Measurements from ENCODE around the gene CORO2B. TPM values are rescaled to one million over a fixed set of nuclear protein-coding genes. Genes with fewer than 3 reads are reported as not detected.

Gene CORO2B
- total RNA-seq, 3 donors from 2014 or later = 1.3 to 4.7 (median 1.9) TPM

GRCh38 chr15:68627995-68628394, 49.2 kb downstream of the CORO2B start:
- no peaks in the 10 kb centered on the region for H3K9me3 ChIP-seq
- intact Hi-C loops (cut with DNase I, micrococcal nuclease) = no loop called here
- H3K4me1 ChIP-seq (ENCODE audit: low read depth) = no peaks in the 10 kb centered on the region
- DNase-seq (no peak), ATAC-seq (no peak)
- no peaks in the 10 kb centered on the region for H3K36me3 ChIP-seq (ENCODE audit: low read depth)
- TF ChIP-seq CTCF (IDR thresholded peaks at IDR 0.05) = no peak
- no peak overlapping the region for H3K4me3 ChIP-seq

- DNase-seq = no peak
- intact Hi-C loops (cut with DNase I, micrococcal nuclease) = no loop called here
- no peak for TF ChIP-seq CTCF (IDR thresholded peaks at IDR 0.05)
- H3K4me3 ChIP-seq = no peak overlapping the region
- no peaks in the 10 kb centered on the region for H3K36me3 ChIP-seq (ENCODE audit: low read depth)
- no peaks in the 10 kb centered on the region for H3K9me3 ChIP-seq
- H3K4me1 ChIP-seq (ENCODE audit: low read depth) = no peaks in the 10 kb centered on the region
- ATAC-seq = no peak
Observed at GRCh38 chr15:68629519-68630210, 50.9 kb downstream of the CORO2B start.

- H3K4me3 ChIP-seq = no peak overlapping the region
- H3K4me1 ChIP-seq (ENCODE audit: low read depth) = no peaks in the 10 kb centered on the region
- no peaks in the 10 kb centered on the region for H3K36me3 ChIP-seq (ENCODE audit: low read depth)
- ATAC-seq = no peak
- no peaks in the 10 kb centered on the region for H3K9me3 ChIP-seq
- no peak for DNase-seq
- intact Hi-C loops (cut with DNase I, micrococcal nuclease) = no loop called here
- TF ChIP-seq CTCF (IDR thresholded peaks at IDR 0.05) = no peak
Observed at GRCh38 chr15:68630211-68630555, 51.4 kb downstream of the CORO2B start.

GRCh38 chr15:68630836-68631235, 52.0 kb downstream of the CORO2B start:
- TF ChIP-seq CTCF (IDR thresholded peaks at IDR 0.05) = no peak
- no peak for ATAC-seq
- Histone ChIP-seq H3K36me3 (ENCODE audit: low read depth) (no peaks in the 10 kb centered on the region), H3K4me3 (no peak overlapping the region), H3K4me1 (ENCODE audit: low read depth) (no peaks in the 10 kb centered on the region), H3K9me3 (no peaks in the 10 kb centered on the region)
- intact Hi-C loops (cut with DNase I, micrococcal nuclease) = no loop called here
- DNase-seq = no peak

- H3K4me3 ChIP-seq = no peak overlapping the region
- peak; percentile 43 for ATAC-seq
- H3K36me3 ChIP-seq (ENCODE audit: low read depth) = no peaks in the 10 kb centered on the region
- no peak for TF ChIP-seq CTCF (IDR thresholded peaks at IDR 0.05)
- DNase-seq = no peak
- intact Hi-C loops (cut with DNase I, micrococcal nuclease) = no loop called here
- no peaks in the 10 kb centered on the region for H3K4me1 ChIP-seq (ENCODE audit: low read depth)
- H3K9me3 ChIP-seq = no peaks in the 10 kb centered on the region
Observed at GRCh38 chr15:68631601-68632051, 52.8 kb downstream of the CORO2B start.

GRCh38 chr15:68632101-68632500, 53.3 kb downstream of the CORO2B start:
- DNase-seq = no peak
- Histone ChIP-seq H3K36me3 (ENCODE audit: low read depth) (no peaks in the 10 kb centered on the region), H3K4me3 (no peak overlapping the region), H3K4me1 (ENCODE audit: low read depth) (no peaks in the 10 kb centered on the region), H3K9me3 (no peaks in the 10 kb centered on the region)
- ATAC-seq = no peak
- intact Hi-C loops (cut with DNase I, micrococcal nuclease) = no loop called here
- no peak for TF ChIP-seq CTCF (IDR thresholded peaks at IDR 0.05)

Measured in mucosa of descending colon (tissue), 3 donors.